HG02642 (cell line): ENCODE measurements around the gene PTPRD.

Source experiments
- ATAC-seq: cut with Tn5 transposase; IDR thresholded peaks from one replicate; pipeline ENCODE4 v1.9.1; 2021; ENCODE audit warnings: mild to moderate bottlenecking; ENCODE audit not compliant: unreplicated experiment, poor library complexity

PTPRD gene

DNA sequence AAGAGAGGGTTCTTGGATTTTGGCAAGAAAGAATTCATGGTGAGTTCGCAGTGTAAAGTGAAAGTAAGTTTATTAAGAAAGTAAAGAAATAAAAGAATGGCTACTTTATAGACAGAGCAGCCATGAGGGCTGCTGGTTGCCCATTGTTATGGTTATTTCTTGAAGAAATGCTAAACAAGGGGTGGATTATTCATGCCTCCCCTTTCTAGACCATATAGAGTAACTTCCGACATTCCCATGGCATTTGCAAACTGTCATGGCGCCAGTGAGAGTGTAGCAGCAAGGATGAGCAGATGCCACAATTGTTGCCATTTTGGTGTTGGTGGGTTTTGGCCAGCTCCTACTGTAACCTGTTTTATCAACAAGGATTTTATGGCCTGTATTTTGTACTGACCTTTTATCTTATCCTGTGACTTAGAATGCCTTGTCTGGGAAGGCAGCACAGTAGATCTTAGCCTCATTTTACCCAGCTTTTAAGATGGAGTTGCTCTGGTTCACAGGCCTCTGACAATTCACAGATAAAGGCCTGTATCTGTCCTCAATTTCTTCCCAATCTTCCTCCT is 1787.1 kb downstream of the PTPRD start:
- no peak for ATAC-seq

GRCh38 chr9:8823131-8823895 is 1789.5 kb downstream of the PTPRD start:
- ATAC-seq: no peak

GRCh38 chr9:8822667-8823025 is 1790.2 kb downstream of the PTPRD start:
- no peak for ATAC-seq

DNA sequence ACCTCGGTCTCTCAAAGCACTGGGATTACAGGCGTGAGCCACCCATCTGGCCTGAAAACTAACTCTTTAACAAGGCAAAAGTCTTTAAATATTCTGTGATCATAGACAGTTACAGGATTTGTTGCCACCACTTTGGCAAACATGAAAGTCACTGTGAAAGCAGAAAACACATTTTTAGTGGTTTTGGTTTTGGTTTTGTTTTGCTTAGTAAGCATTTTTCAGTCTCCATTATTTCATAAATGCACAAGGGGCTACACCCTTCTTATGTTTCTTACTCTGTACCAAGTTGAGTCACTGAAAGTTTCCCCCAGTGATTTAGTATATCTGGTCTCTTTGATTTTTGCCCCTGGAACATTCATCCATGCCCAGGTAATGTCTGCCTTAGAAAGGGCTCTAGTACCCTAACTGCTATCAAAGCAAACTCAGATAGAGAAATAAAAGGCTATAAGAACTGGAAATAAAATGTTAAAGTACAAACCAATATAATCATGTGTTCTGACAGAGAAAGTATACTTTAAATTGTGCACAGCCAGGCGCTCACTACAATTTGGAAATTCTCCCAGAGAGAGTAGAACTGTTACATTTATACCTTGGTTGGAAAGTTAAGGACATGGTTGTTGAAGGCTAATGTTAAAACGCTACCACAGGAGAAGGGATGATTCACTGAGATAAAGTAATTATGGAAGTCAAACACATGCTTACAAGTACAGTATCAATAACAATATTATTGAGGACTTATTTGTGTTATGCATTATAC is 1790.7 kb downstream of the PTPRD start:
- no peak for ATAC-seq

GRCh38 chr9:8817335-8817734 is 1795.5 kb downstream of the PTPRD start:
- ATAC-seq: no peak

DNA sequence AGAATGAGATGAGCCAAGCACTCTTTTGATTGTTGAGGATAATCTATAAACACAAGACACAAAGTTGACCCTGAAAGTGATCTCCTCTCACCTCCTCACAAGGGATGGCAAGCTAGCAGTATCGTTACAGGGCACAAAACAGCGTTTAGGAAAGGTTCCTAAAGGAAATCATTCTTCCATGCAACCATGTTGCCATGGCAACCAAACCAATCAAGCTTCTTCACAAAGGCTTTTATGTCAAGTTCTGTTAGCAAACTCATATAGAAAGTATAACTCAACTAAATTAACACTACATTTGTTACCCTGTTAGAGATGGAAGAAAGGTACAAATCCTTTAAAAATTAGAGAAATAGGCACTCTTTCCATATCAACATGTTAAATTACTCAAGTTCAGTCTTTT is 1796.4 kb downstream of the PTPRD start:
- ATAC-seq: no peak

DNA sequence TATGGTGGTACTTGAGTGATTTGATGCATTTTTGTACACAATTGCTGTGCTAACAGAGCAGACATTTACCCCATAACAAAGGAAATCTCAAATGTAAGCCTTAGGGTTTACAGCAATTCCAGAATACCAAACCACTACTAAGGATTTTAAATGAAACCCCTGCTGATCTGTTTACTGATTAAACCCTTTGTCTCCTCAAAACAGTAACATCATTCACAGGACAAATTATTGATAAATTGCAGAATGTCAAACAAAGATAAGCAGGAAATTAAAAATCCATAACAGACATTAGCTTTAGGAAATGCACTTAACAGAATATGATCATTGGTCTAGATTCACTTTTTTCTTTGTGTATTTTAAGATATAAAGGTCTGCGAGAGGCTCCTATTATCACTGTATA is 1796.9 kb downstream of the PTPRD start:
- ATAC-seq: no peak

- no peak for ATAC-seq
These were observed 1797.6 kb downstream of the PTPRD start for GRCh38 chr9:8815219-8815618.

GRCh38 chr9:8812888-8813287 is 1799.9 kb downstream of the PTPRD start:
- no peak for ATAC-seq

DNA sequence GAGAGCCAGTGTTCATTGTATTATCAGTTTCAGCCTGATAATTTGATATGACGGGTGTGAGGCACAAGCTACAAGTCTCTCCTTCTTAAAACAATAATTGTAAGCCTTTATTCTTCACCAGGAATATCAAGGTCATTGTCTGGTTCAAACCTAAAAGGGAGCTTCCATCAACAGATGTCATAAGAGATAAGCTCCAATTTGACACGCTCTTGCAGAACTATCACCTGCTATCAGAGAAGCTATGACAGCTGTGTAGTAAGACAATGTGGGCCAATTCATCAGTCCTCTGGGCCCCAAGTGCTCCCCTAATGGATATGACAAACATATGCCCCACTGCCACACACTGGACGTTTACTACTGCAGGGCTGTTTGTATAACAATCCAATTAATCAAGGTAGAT is 1803.1 kb downstream of the PTPRD start:
- no peak for ATAC-seq

DNA sequence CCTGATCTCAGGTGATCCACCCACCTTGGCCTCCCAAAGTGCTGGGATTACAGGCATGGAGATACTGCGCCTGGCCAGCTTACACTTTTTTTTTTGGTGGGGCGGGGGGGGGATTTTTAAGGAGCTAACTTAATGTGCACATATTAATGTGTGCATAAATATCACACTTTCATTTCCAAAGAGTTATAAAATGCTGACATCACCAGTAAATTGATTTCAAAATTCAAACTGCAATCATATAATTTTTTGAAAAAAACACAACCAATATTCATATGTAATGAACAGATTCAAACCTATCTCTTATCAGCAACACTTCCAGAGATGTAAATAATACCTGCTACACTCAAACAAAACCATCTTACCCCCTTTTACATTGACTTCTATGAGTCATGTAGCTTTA is 1806.7 kb downstream of the PTPRD start:
- no peak for ATAC-seq

DNA sequence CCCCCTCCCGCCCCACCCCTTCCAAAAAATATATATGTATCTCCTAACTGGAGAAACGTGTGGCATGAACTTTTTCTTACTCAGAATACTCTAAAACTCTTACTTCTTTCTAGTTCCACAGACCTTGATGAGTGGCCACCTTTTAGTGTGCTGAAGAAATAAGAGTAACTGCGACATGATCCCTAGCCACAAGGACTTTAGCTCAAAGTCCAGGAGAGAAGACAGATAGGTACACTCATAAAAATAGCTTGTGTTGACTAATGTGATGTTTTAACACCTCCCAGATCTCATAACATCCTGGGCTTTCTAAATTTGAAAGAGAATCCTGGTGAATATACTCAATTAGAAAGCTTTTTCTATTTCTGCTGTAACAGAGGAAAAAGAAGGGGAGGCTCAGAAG is 1808.2 kb downstream of the PTPRD start:
- ATAC-seq: no peak

DNA sequence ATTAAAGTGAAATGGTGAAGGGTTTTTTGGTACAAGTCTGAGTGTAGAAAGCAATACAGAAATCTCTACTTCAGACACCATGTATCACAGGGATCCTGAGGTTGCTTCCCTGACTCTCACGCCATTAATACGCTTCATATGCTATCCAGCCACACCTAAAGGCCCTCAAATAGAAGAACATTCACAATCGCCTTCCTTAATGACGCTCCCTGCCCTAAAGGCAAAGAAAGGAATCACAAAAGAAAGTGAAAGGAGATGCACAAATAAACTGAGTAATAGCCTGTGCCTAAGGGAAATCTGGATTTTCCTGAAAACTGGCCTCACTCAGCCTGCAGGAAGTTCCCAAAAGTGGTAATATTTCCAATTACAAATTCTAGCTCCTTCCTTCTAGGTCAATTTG is 1810.6 kb downstream of the PTPRD start:
- no peak for ATAC-seq

GRCh38 chr9:8800196-8800595 is 1812.6 kb downstream of the PTPRD start:
- ATAC-seq: no peak

DNA sequence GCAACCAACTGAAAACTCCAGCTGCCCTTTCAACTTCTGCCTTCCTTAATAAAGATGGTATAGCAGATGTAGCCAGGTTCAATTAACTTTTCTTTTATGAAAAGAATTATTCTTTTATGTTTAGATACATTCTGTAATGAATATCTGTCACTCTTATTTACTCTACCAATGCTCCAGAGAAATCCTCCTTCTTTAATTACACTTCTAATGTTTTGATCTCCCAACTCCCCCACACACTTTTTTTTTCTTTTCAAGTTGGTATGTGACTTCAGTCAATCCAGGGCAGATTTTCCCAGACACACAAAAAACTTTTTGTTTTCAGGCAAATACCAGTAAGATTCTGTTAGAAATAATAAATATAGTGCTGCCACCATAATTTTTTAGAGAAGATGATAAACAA is 1813.2 kb downstream of the PTPRD start:
- ATAC-seq: no peak

- ATAC-seq: no peak
These were observed 1813.6 kb downstream of the PTPRD start for GRCh38 chr9:8799206-8799605.

DNA sequence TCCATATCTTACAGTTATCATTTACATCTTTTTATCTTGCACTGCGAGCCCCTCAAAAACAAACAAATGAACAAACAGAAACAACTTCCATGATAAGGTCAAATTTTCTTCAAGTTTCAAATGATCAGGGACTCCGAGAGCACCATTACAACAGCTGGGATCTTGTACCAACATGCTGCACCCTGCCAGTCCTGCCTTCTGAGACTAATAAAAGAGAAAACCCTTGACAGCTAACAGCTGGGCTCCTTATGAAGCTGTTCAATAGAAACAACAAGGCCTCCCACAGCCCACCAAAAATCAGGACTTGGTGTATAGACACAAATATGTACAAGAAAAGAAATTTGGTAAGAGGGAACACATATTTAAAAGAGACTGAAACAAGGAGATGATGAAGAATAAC is 1828.0 kb downstream of the PTPRD start:
- no peak for ATAC-seq

DNA sequence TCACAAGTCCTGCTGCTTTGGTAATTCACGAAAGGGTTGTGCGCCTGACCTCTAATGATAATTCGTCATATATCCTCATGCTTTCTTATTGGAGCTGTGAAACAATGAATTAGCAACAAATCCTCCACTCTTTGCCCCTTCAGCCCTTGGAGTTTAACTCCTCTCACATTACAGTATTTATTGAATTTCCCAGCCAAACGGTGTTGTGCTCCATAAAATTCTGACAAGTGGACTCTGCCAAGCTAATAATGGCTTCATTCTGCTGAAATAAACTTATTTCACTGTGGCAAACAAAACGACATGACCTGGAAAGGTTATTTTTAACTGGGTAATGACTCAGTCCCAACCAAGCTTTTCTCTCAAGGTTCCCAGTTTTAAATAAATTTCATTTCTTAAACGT is 1828.9 kb downstream of the PTPRD start:
- no peak for ATAC-seq

DNA sequence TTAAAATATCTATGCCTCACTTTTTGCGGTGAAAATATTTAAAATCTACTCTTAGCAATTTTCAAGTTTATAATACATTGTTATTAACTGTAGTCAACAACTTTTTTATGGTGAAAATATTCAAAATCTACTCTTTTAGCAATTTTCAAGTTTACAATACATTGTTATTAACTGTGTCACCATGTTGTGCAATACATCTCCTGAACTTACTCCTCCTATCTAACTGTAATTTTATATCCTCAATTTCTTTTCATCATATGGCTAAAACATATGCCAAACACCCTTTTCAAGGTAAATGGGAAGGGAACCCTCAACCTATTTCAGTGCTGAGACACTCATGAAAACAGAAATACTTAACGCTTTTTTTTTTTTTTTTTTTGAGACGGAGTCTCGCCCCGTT is 1830.6 kb downstream of the PTPRD start:
- no peak for ATAC-seq

DNA sequence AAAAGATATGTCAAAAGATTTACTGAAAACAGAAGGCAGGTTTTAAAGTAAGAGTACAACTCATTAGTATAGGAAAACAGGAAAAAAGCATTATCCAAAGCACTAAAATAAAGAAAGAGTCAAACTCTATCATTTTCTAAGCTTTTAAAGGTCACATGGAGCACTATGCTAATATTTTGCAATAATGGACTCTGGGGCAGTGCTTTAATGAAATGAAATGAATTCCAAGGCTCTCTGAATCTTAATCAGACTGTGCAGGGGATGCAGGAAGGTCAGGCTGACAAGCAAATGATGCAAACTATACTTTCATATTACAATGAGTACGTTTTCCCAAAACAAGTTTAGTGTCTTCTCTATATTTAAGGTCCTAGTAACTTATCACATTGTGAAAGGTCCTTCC is 1831.3 kb downstream of the PTPRD start:
- no peak for ATAC-seq

GRCh38 chr9:8780386-8780785 is 1832.4 kb downstream of the PTPRD start:
- ATAC-seq: no peak

- ATAC-seq: no peak
These were observed 1833.3 kb downstream of the PTPRD start for GRCh38 chr9:8779478-8779877.
